Measurements from ENCODE around the gene CALN1.
"Not testable (repeated sequence)": the region's sequence is repeated elsewhere in the genome, so short reads cannot be mapped to it uniquely, and the experiment has no call there.

Gene CALN1

DNA sequence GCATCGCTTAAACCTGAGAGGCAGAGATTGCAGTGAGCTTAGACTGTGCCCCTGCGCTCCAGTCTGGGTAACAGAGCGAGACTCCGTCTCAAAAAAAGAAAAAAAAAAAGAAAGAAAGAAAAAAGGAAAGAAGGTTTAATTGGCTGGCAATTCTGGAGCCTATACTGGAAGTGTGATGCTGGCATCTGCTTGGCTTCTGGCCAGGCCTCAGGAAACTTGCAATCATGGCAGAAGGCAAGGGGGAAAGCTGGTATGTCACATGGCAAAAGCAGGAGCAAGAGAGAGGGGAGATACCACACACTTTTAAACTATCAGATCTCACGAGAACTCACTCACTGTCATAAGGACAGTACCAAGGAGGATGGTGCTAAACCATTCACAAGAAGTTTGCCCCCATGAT lies 190.0 kb downstream of the CALN1 start:
- Mint-ChIP-seq H3K9me3 (no peaks in the 10 kb centered on the region), H3K27ac (no peak overlapping the region), H3K36me3 (peaks cover 2% of the 10 kb centered on the region), H3K4me3 (no peak overlapping the region), H3K27me3 (no peaks in the 10 kb centered on the region), H3K4me1 (no peaks in the 10 kb centered on the region)

DNA sequence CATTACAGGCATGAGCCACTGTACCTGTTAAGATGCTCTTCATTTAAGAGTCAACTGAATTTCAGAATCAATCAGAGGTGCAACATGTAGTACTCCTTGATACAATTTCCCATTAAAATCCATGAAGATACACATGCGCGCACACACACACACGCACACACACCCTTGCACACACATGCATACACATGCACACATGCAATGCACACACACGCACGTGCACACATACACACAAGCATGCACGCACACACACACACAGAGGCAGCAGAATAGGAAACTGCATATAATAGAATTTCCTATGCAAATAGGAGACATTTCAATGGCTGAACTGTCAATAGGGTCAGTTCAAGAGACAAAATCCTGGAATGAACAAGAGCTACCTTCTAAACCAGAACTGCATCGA lies 192.6 kb downstream of the CALN1 start:
- Mint-ChIP-seq H3K27ac (no peak overlapping the region), H3K36me3 (peaks cover 2% of the 10 kb centered on the region), H3K9me3 (no peaks in the 10 kb centered on the region), H3K27me3 (no peaks in the 10 kb centered on the region), H3K4me3 (no peak overlapping the region), H3K4me1 (no peaks in the 10 kb centered on the region)

GRCh38 chr7:72217151-72217550 lies 195.0 kb downstream of the CALN1 start:
- Mint-ChIP-seq H3K4me3 (no peak overlapping the region), H3K27me3 (no peaks in the 10 kb centered on the region), H3K4me1 (no peaks in the 10 kb centered on the region), H3K36me3 (peaks cover 2% of the 10 kb centered on the region), H3K9me3 (no peaks in the 10 kb centered on the region), H3K27ac (no peak overlapping the region)

- no peaks in the 10 kb centered on the region for H3K36me3 Mint-ChIP-seq
- H3K27me3 Mint-ChIP-seq = no peaks in the 10 kb centered on the region
- no peak overlapping the region for H3K4me3 Mint-ChIP-seq
- no peaks in the 10 kb centered on the region for H3K9me3 Mint-ChIP-seq
- no peaks in the 10 kb centered on the region for H3K4me1 Mint-ChIP-seq
- H3K27ac Mint-ChIP-seq = no peak overlapping the region
Observed at GRCh38 chr7:72213769-72214168, 198.4 kb downstream of the CALN1 start.

DNA sequence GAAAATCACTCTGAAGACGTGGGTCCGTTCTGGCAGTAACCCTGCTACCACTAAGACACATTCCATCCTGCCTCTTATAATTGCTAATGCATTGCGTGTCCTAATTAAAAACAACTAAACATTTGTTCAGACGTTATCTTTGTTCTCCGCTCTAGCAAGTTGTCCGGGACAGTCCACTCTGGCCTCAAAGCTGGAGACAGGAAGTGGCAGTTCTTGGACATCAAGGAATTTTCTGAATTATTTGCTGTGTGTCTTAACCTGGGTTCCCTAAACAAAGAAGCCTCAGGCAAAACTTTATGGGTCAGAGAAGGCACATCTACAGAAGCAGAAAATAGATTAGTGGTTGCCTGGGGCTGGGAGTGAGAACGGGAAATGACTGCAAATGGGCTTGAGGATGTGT lies 199.1 kb downstream of the CALN1 start:
- Mint-ChIP-seq H3K27ac (no peak overlapping the region), H3K27me3 (no peaks in the 10 kb centered on the region), H3K4me3 (no peak overlapping the region), H3K36me3 (no peaks in the 10 kb centered on the region), H3K9me3 (no peaks in the 10 kb centered on the region), H3K4me1 (no peaks in the 10 kb centered on the region)

DNA sequence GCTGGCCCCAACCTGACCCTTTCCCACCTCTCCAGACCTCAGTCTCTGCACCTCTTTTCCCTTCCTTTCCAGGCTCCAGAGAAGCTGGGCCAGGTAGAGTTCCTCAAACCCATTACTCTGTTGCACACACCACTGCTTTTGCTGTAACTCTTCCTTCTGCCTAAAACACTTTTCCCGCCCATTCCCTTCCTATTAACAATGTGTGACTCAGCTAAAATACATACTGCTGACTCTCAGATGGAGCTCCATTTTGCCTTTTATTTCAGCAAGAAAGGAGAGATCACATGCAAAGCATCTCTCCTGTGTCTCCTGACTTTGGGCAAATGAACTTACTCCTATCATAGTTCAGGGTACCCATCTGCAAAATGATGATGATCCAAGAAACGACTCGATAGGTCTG lies 201.0 kb downstream of the CALN1 start:
- no peaks in the 10 kb centered on the region for H3K4me1 Mint-ChIP-seq
- no peak overlapping the region for H3K4me3 Mint-ChIP-seq
- H3K9me3 Mint-ChIP-seq = peaks cover 13% of the 10 kb centered on the region
- no peak overlapping the region for H3K27ac Mint-ChIP-seq
- H3K27me3 Mint-ChIP-seq = no peaks in the 10 kb centered on the region
- H3K36me3 Mint-ChIP-seq = no peaks in the 10 kb centered on the region

GRCh38 chr7:72209006-72209405 lies 203.1 kb downstream of the CALN1 start:
- not testable (repeated sequence) for H3K4me3 Mint-ChIP-seq, H3K36me3 Mint-ChIP-seq, H3K27me3 Mint-ChIP-seq, H3K4me1 Mint-ChIP-seq
- H3K27ac Mint-ChIP-seq = peak overlapping the region; percentile 49
- H3K9me3 Mint-ChIP-seq = peaks cover 14% of the 10 kb centered on the region

DNA sequence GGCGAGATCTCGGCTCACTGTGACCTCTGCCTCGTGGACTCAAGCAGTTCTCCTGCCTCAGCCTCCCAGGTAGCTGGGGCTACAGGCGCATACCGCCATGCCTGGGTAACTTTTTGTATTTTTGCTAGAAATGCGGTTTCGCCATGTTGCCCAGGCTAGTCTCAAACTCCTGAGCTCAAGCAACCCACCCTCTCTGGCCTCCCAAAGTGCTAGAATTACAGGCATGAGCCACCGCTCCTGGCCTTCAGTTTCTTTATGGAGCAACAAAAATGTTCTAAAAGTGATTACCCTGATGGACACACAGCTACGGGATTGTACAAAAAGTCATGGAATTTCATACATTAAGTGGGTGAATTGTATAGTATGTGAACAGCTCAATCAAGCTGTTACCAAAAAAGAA lies 216.0 kb downstream of the CALN1 start:
- Mint-ChIP-seq H3K27me3 (no peaks in the 10 kb centered on the region), H3K4me1 (no peaks in the 10 kb centered on the region), H3K36me3 (no peaks in the 10 kb centered on the region), H3K27ac (no peak overlapping the region), H3K4me3 (no peak overlapping the region), H3K9me3 (peaks cover 4% of the 10 kb centered on the region)

- Mint-ChIP-seq H3K36me3 (no peaks in the 10 kb centered on the region), H3K27ac (no peak overlapping the region), H3K4me3 (no peak overlapping the region)
Observed at GRCh38 chr7:72190919-72191318, 221.2 kb downstream of the CALN1 start.

DNA sequence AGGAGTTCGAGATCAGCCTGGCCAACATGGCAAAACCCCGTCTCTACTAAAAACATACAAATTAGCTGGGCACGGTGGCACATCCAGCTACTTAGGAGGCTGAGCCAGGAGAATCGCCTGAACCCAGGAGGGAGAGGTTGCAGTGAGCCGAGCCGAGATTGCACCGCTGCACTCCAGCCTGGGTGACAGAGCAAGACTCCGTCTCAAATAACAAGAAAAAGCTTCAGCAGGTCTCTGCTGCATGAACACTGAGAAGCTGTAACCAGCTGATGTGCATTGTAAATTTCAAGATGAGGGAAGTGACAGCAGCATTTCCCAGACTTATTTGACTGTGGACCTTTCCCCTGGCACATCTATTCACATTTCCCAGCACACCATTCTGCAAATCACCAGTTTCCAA lies 222.0 kb downstream of the CALN1 start:
- Mint-ChIP-seq H3K36me3 (no peaks in the 10 kb centered on the region), H3K27me3 (no peaks in the 10 kb centered on the region), H3K4me3 (no peak overlapping the region), H3K9me3 (peaks cover 10% of the 10 kb centered on the region), H3K4me1 (no peaks in the 10 kb centered on the region), H3K27ac (no peak overlapping the region)

More at GRCh38 chr7:72190919-72191318, 221.2 kb downstream of the CALN1 start:
- H3K9me3 Mint-ChIP-seq = peaks cover 10% of the 10 kb centered on the region
- no peaks in the 10 kb centered on the region for H3K4me1 Mint-ChIP-seq
- H3K27me3 Mint-ChIP-seq = no peaks in the 10 kb centered on the region

DNA sequence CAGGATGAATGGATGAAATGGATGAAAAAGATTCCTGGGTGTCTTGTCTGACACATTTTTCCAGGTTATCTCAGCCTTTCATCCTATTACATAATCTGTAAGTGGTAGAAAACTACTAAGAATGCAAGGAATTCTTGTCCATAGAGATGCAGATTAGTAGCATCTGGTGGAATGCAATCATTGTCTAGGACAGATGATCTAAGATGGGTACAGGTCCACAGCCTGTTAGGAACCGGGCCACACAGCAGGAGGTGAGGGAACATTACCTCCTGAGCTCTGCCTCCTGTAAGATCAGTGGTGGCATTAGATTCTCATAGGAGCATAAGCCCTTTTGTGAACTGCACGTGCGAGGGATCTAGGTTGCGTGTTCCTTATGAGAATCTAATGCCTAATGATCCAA lies 225.0 kb downstream of the CALN1 start:
- peaks cover 11% of the 10 kb centered on the region for H3K9me3 Mint-ChIP-seq
- H3K36me3 Mint-ChIP-seq = peaks cover 2% of the 10 kb centered on the region
- no peak overlapping the region for H3K4me3 Mint-ChIP-seq
- H3K27me3 Mint-ChIP-seq = no peaks in the 10 kb centered on the region
- no peaks in the 10 kb centered on the region for H3K4me1 Mint-ChIP-seq
- no peak overlapping the region for H3K27ac Mint-ChIP-seq

- H3K4me1 Mint-ChIP-seq = no peaks in the 10 kb centered on the region
- H3K36me3 Mint-ChIP-seq = peaks cover 2% of the 10 kb centered on the region
- no peak overlapping the region for H3K27ac Mint-ChIP-seq
- H3K27me3 Mint-ChIP-seq = no peaks in the 10 kb centered on the region
- peaks cover 14% of the 10 kb centered on the region for H3K9me3 Mint-ChIP-seq
- no peak overlapping the region for H3K4me3 Mint-ChIP-seq
Observed at GRCh38 chr7:72183835-72184234, 228.3 kb downstream of the CALN1 start.

GRCh38 chr7:72182036-72182435 lies 230.1 kb downstream of the CALN1 start:
- Mint-ChIP-seq H3K9me3 (peaks cover 14% of the 10 kb centered on the region), H3K4me1 (no peaks in the 10 kb centered on the region), H3K27me3 (peaks cover 1% of the 10 kb centered on the region), H3K4me3 (no peak overlapping the region), H3K27ac (no peak overlapping the region), H3K36me3 (peaks cover 2% of the 10 kb centered on the region)

DNA sequence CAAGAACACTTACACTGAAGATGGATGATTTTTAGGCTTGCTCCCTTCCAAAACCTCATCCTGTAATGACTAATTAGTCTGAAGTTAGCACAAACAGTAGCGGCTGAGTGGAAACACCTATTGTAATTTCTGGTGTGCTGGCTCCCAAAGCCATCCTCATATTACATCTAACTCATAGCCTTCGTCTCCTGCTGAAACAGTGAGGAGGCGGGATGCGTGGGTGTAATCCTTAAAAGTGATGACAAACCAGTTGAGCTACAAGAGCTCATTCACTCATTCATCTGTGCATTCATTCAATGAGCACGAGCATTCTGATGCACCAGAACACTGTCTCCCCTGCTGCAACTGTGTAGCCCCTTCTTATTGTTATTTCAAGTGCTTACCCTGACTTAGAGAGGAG lies 235.3 kb downstream of the CALN1 start:
- Mint-ChIP-seq H3K27ac (no peak overlapping the region), H3K4me3 (no peak overlapping the region), H3K4me1 (no peaks in the 10 kb centered on the region), H3K9me3 (peaks cover 19% of the 10 kb centered on the region), H3K36me3 (no peaks in the 10 kb centered on the region), H3K27me3 (peaks cover 1% of the 10 kb centered on the region)

GRCh38 chr7:72170475-72170874 lies 241.7 kb downstream of the CALN1 start:
- Mint-ChIP-seq H3K36me3 (no peaks in the 10 kb centered on the region), H3K4me3 (no peak overlapping the region), H3K27ac (no peak overlapping the region), H3K27me3 (no peaks in the 10 kb centered on the region), H3K4me1 (no peaks in the 10 kb centered on the region), H3K9me3 (peaks cover 8% of the 10 kb centered on the region)

- Mint-ChIP-seq H3K4me1 (no peaks in the 10 kb centered on the region), H3K36me3 (no peaks in the 10 kb centered on the region), H3K4me3 (no peak overlapping the region), H3K27me3 (no peaks in the 10 kb centered on the region), H3K9me3 (peaks cover 21% of the 10 kb centered on the region), H3K27ac (no peak overlapping the region)
Observed at GRCh38 chr7:72163271-72163670, 248.9 kb downstream of the CALN1 start.

DNA sequence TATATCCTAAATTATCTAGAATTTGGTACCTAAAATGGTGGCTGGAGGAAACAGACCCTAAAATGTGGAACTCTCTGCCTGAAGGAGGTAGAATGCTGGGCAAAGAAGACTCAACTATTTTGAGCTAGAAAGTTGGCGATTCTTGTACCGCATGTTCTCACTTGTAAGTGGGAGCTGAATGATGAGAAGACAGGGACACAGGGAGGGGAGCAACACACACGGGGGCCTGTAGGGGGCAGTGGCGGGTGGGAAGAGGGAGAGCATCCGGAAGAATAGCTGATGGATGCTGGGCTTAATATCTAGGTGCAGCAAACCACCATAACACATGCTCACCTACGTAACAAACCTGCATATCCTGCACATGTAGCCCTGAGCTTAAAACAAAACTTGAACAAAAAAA lies 250.6 kb downstream of the CALN1 start:
- no peaks in the 10 kb centered on the region for H3K27me3 Mint-ChIP-seq
- H3K36me3 Mint-ChIP-seq = no peaks in the 10 kb centered on the region
- H3K4me3 Mint-ChIP-seq = no peak overlapping the region
- peaks cover 21% of the 10 kb centered on the region for H3K9me3 Mint-ChIP-seq
- H3K27ac Mint-ChIP-seq = no peak overlapping the region
- no peaks in the 10 kb centered on the region for H3K4me1 Mint-ChIP-seq

Measured in activated naive CD4-positive, alpha-beta T cell treated with anti-CD3 and anti-CD28 coated beads, Interleukin-2, amount 50 U/mL, for 24 hours (primary cell).